ENCODE measurements around the gene GNB1. TPM values are rescaled to one million over a fixed set of nuclear protein-coding genes. Genes with fewer than 3 reads are reported as not detected.
"Not testable (repeated sequence)": the region's sequence is repeated elsewhere in the genome, so short reads cannot be mapped to it uniquely, and the experiment has no call there.

The GNB1 gene
- total and polyA plus RNA-seq, 7 experiments from 2014 or later, result 48.1 to 358 (median 232) TPM

GRCh38 chr1:1861761-1862310 is 29.1 kb downstream of the GNB1 start:
- H3K36me3 ChIP-seq (ENCODE audit: control insufficient read depth in 2 of 3, insufficient read depth in 3 of 3, low read length in 3 of 3); H3K27me3 Mint-ChIP-seq; H3K27ac ChIP-seq (ENCODE audit: low read depth, low read length); H3K4me3 ChIP-seq (ENCODE audit: low read length); ATAC-seq; CTCF ChIA-PET; DNase-seq; H3K27me3 ChIP-seq (ENCODE audit: control insufficient read depth in 2 of 2, insufficient read depth in 2 of 2, low read length in 2 of 2); H3K9me3 Mint-ChIP-seq; intact Hi-C loops (cut with micrococcal nuclease); H3K9me3 ChIP-seq (ENCODE audit: control insufficient read depth in 2 of 3, low read length in 3 of 3): not testable (repeated sequence)
- POLR2A ChIA-PET, result interaction anchor here (0.9 kb wide), 1 partner anchor 33 kb away, joined by 3 read pairs; no protein-coding TSS in a partner anchor
- Mint-ChIP-seq H3K27ac (peak overlapping the region in 4 of 9 donors; percentile 24 to 77 (median 60)), H3K4me1 (peaks cover 47 to 92% (median 74%) of the 10 kb centered on the region in 7 donors), H3K36me3 (peaks cover 0 to 12% (median 0%) of the 10 kb centered on the region in 5 donors), H3K4me3 (peak overlapping the region in 3 of 10 donors; percentile 40 to 52 (median 45))
- H3K4me1 ChIP-seq (ENCODE audit: control insufficient read depth in 2 of 2, insufficient read depth in 2 of 2, low read length in 2 of 2), result peaks cover 31 to 37% of the 10 kb centered on the region in 2 donors

- H3K27me3 Mint-ChIP-seq, result no peaks in the 10 kb centered on the region
- intact Hi-C loops (cut with micrococcal nuclease), result no loop called here
- H3K4me3 Mint-ChIP-seq, result peak overlapping the region in 3 of 10 donors; percentile 40 to 52 (median 45)
- H3K27ac Mint-ChIP-seq, result peak overlapping the region in 4 of 9 donors; percentile 24 to 77 (median 66)
- H3K36me3 ChIP-seq (ENCODE audit: control insufficient read depth in 2 of 3, insufficient read depth in 3 of 3, low read length in 3 of 3), result no peaks in the 10 kb centered on the region
- ChIA-PET CTCF (no interaction called here), POLR2A (interaction anchor here (0.9 kb wide), 1 partner anchor 34 kb away, joined by 3 read pairs; no protein-coding TSS in a partner anchor)
- H3K4me3 ChIP-seq (ENCODE audit: low read length), result no peak overlapping the region
- H3K27ac ChIP-seq (ENCODE audit: low read depth, low read length), result no peak overlapping the region
- ATAC-seq, result no peak
- H3K9me3 ChIP-seq (ENCODE audit: control insufficient read depth in 2 of 3, low read length in 3 of 3), result no peaks in the 10 kb centered on the region
- H3K36me3 Mint-ChIP-seq, result peaks cover 0 to 12% (median 0%) of the 10 kb centered on the region in 5 donors
- peaks cover 45 to 93% (median 75%) of the 10 kb centered on the region in 7 donors for H3K4me1 Mint-ChIP-seq
- H3K27me3 ChIP-seq (ENCODE audit: control insufficient read depth in 2 of 2, insufficient read depth in 2 of 2, low read length in 2 of 2), result no peaks in the 10 kb centered on the region
- H3K4me1 ChIP-seq (ENCODE audit: control insufficient read depth in 2 of 2, insufficient read depth in 2 of 2, low read length in 2 of 2), result peaks cover 31 to 37% of the 10 kb centered on the region in 2 donors
- no peak for DNase-seq
- peaks cover 0 to 2% (median 0%) of the 10 kb centered on the region in 11 donors for H3K9me3 Mint-ChIP-seq
Observed at GRCh38 chr1:1861339-1861730, 29.6 kb downstream of the GNB1 start.

GRCh38 chr1:1859970-1860697 is 30.8 kb downstream of the GNB1 start:
- H3K9me3 ChIP-seq (ENCODE audit: control insufficient read depth in 2 of 3, low read length in 3 of 3); H3K27me3 ChIP-seq (ENCODE audit: control insufficient read depth in 2 of 2, insufficient read depth in 2 of 2, low read length in 2 of 2); DNase-seq; H3K27ac ChIP-seq (ENCODE audit: low read depth, low read length); H3K36me3 ChIP-seq (ENCODE audit: control insufficient read depth in 2 of 3, insufficient read depth in 3 of 3, low read length in 3 of 3); H3K27me3 Mint-ChIP-seq; CTCF ChIA-PET; ATAC-seq; H3K36me3 Mint-ChIP-seq; H3K4me3 ChIP-seq (ENCODE audit: low read length); H3K9me3 Mint-ChIP-seq: not testable (repeated sequence)
- Mint-ChIP-seq H3K4me3 (peak overlapping the region in 8 of 10 donors; percentile 4 to 63 (median 26)), H3K27ac (peak overlapping the region in 7 of 9 donors; percentile 33 to 87 (median 72)), H3K4me1 (peaks cover 41 to 92% (median 71%) of the 10 kb centered on the region in 7 donors)
- H3K4me1 ChIP-seq (ENCODE audit: control insufficient read depth in 2 of 2, insufficient read depth in 2 of 2, low read length in 2 of 2), result peaks cover 31 to 44% of the 10 kb centered on the region in 2 donors
- intact Hi-C loops (cut with micrococcal nuclease), result loop anchor here in 1 of 2 donors (2.0 kb wide), 1 partner anchor 47 kb away; no protein-coding TSS in a partner anchor
- POLR2A ChIA-PET, result interaction anchor here (0.7 kb wide), 1 partner anchor 25 kb away, joined by 4 read pairs; no protein-coding TSS in a partner anchor

GRCh38 chr1:1858382-1859086 is 32.4 kb downstream of the GNB1 start:
- H3K36me3 Mint-ChIP-seq, result peaks cover 0 to 7% (median 0%) of the 10 kb centered on the region in 5 donors
- POLR2A ChIA-PET, result interaction anchor here (0.6 to 1.2 kb wide), 2 partner anchors 44 to 50 kb away, joined by 3 read pairs; no protein-coding TSS in a partner anchor
- Histone ChIP-seq H3K27me3 (ENCODE audit: control insufficient read depth in 2 of 2, insufficient read depth in 2 of 2, low read length in 2 of 2) (no peaks in the 10 kb centered on the region), H3K36me3 (ENCODE audit: control insufficient read depth in 2 of 3, insufficient read depth in 3 of 3, low read length in 3 of 3) (no peaks in the 10 kb centered on the region), H3K4me3 (ENCODE audit: low read length) (no peak overlapping the region), H3K9me3 (ENCODE audit: control insufficient read depth in 2 of 3, low read length in 3 of 3) (no peaks in the 10 kb centered on the region), H3K4me1 (ENCODE audit: control insufficient read depth in 2 of 2, insufficient read depth in 2 of 2, low read length in 2 of 2) (peaks cover 37 to 40% of the 10 kb centered on the region in 2 donors), H3K27ac (ENCODE audit: low read depth, low read length) (peak overlapping the region; percentile 57)
- H3K4me3 Mint-ChIP-seq, result peak overlapping the region in 9 of 10 donors; percentile 16 to 68 (median 53)
- ATAC-seq (peak; percentile 58), DNase-seq (peak in 7 of 9 donors; percentile 10 to 50 (median 39))
- intact Hi-C loops (cut with micrococcal nuclease), result loop anchor here in 1 of 2 donors (2.0 kb wide), 1 partner anchor 48 kb away; no protein-coding TSS in a partner anchor
- H3K27ac Mint-ChIP-seq, result peak overlapping the region; percentile 18 to 90 (median 85)
- H3K27me3 Mint-ChIP-seq, result no peaks in the 10 kb centered on the region
- no peaks in the 10 kb centered on the region for H3K9me3 Mint-ChIP-seq
- peaks cover 45 to 92% (median 72%) of the 10 kb centered on the region in 7 donors for H3K4me1 Mint-ChIP-seq
- CTCF ChIA-PET, result interaction anchor here (0.8 kb wide), 1 partner anchor 48 kb away, joined by 5 read pairs; no protein-coding TSS in a partner anchor

GRCh38 chr1:1857096-1857703 is 33.7 kb downstream of the GNB1 start:
- POLR2A ChIA-PET, result no interaction called here
- Mint-ChIP-seq H3K4me1 (peaks cover 48 to 90% (median 69%) of the 10 kb centered on the region in 7 donors), H3K9me3 (peaks cover 0 to 2% (median 0%) of the 10 kb centered on the region in 11 donors), H3K27me3 (no peaks in the 10 kb centered on the region), H3K4me3 (peak overlapping the region in 7 of 10 donors; percentile 2 to 46 (median 27)), H3K27ac (peak overlapping the region in 7 of 9 donors; percentile 19 to 94 (median 75)), H3K36me3 (peaks cover 0 to 7% (median 4%) of the 10 kb centered on the region in 5 donors)
- no peaks in the 10 kb centered on the region for H3K27me3 ChIP-seq (ENCODE audit: control insufficient read depth in 2 of 2, insufficient read depth in 2 of 2, low read length in 2 of 2)
- no peaks in the 10 kb centered on the region for H3K9me3 ChIP-seq (ENCODE audit: control insufficient read depth in 2 of 3, low read length in 3 of 3)
- DNase-seq (no peak), ATAC-seq (peak; percentile 31)
- CTCF ChIA-PET, result no interaction called here
- intact Hi-C loops (cut with micrococcal nuclease), result no loop called here
- no peak overlapping the region for H3K4me3 ChIP-seq (ENCODE audit: low read length)
- peak overlapping the region; percentile 17 for H3K27ac ChIP-seq (ENCODE audit: low read depth, low read length)
- peaks cover 0 to 9% (median 0%) of the 10 kb centered on the region in 3 experiments for H3K36me3 ChIP-seq (ENCODE audit: control insufficient read depth in 2 of 3, insufficient read depth in 3 of 3, low read length in 3 of 3)
- H3K4me1 ChIP-seq (ENCODE audit: control insufficient read depth in 2 of 2, insufficient read depth in 2 of 2, low read length in 2 of 2), result peaks cover 29 to 45% of the 10 kb centered on the region in 2 donors

GRCh38 chr1:1856161-1856560 is 34.7 kb downstream of the GNB1 start:
- H3K9me3 ChIP-seq (ENCODE audit: control insufficient read depth in 2 of 3, low read length in 3 of 3); H3K9me3 Mint-ChIP-seq; H3K27me3 Mint-ChIP-seq; H3K36me3 ChIP-seq (ENCODE audit: control insufficient read depth in 2 of 3, insufficient read depth in 3 of 3, low read length in 3 of 3); intact Hi-C loops (cut with micrococcal nuclease); DNase-seq; H3K27me3 ChIP-seq (ENCODE audit: control insufficient read depth in 2 of 2, insufficient read depth in 2 of 2, low read length in 2 of 2); POLR2A ChIA-PET; CTCF ChIA-PET; H3K36me3 Mint-ChIP-seq; H3K4me3 ChIP-seq (ENCODE audit: low read length); ATAC-seq: not testable (repeated sequence)
- H3K4me1 ChIP-seq (ENCODE audit: control insufficient read depth in 2 of 2, insufficient read depth in 2 of 2, low read length in 2 of 2), result peaks cover 29 to 44% of the 10 kb centered on the region in 2 donors
- Mint-ChIP-seq H3K4me3 (peak overlapping the region in 1 of 10 donors; percentile 7), H3K4me1 (peaks cover 48 to 85% (median 67%) of the 10 kb centered on the region in 7 donors), H3K27ac (peak overlapping the region in 6 of 9 donors; percentile 31 to 87 (median 51))
- H3K27ac ChIP-seq (ENCODE audit: low read depth, low read length), result peak overlapping the region; percentile 13

Measured in naive thymus-derived CD4-positive, alpha-beta T cell (primary cell).